Keratinocyte (primary cell): ENCODE data around the gene MUC3A.

ENCODE experiments used
- EZH2 ChIP-seq: IDR thresholded peaks from one replicate; pipeline ENCODE4 v1.6.1; 2012; ENCODE audit warnings: inconsistent platforms, mild to moderate bottlenecking, low read length, moderate library complexity
- TF ChIP-seq, protein P1 (sequence below), 3 experiments: IDR thresholded peaks in 1 of 3; conservative IDR thresholded peaks in 1 of 3; optimal IDR thresholded peaks in 1 of 3; 2 replicates in 2 of 3; 3 replicates in 1 of 3; pipeline versions ENCODE3 to v1.5.1; 2011; ENCODE audit warnings: low read length in 3 of 3, mild to moderate bottlenecking in 3 of 3, moderate library complexity in 2 of 3, control low read depth in 1 of 3, inconsistent platforms in 1 of 3; ENCODE audit not compliant: insufficient read depth in 2 of 3; ENCODE audit errors: extremely low read depth in 1 of 3

DNA sequence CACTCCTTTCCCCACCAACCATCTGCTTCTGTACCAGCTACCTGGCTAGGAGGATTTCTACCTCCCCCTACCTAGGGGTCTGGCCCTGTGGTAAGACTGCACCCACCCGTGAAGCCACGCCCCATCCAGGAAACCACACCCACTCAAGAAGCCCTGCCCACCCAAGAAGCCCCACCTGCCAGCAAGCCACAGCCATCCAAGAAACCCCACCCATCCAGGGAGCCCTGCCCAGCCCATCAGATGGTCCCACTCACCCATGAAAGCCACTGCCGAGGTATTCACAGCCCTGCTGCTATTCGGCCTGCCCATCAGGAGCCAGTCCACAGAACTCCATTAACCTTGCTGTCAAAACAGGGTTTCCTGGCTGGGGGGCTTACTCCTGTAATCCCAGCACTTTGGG, 15.6 kb upstream of the MUC3A start:
- TF ChIP-seq, protein P1, sequence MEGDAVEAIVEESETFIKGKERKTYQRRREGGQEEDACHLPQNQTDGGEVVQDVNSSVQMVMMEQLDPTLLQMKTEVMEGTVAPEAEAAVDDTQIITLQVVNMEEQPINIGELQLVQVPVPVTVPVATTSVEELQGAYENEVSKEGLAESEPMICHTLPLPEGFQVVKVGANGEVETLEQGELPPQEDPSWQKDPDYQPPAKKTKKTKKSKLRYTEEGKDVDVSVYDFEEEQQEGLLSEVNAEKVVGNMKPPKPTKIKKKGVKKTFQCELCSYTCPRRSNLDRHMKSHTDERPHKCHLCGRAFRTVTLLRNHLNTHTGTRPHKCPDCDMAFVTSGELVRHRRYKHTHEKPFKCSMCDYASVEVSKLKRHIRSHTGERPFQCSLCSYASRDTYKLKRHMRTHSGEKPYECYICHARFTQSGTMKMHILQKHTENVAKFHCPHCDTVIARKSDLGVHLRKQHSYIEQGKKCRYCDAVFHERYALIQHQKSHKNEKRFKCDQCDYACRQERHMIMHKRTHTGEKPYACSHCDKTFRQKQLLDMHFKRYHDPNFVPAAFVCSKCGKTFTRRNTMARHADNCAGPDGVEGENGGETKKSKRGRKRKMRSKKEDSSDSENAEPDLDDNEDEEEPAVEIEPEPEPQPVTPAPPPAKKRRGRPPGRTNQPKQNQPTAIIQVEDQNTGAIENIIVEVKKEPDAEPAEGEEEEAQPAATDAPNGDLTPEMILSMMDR (optimal IDR thresholded peaks at IDR 0.05 in 1 of 3, IDR thresholded peaks at IDR 0.05 in 1 of 3, conservative IDR thresholded peaks at IDR 0.05 in 1 of 3; ENCODE audit: extremely low read depth in 1 of 3, insufficient read depth in 2 of 3, low read length in 3 of 3) = no peak
- no peak for TF ChIP-seq EZH2
